ENCODE results near the gene BPIFB2.

BPIFB2 gene

GRCh38 chr20:33023439-33024242 lies 16.1 kb downstream of the BPIFB2 start:
- DNase-seq: no peak

- DNase-seq: no peak
Measured at GRCh38 chr20:33024243-33024560, 16.7 kb downstream of the BPIFB2 start.

- DNase-seq: no peak
Measured at GRCh38 chr20:33024609-33025317, 17.3 kb downstream of the BPIFB2 start.

- no peak for DNase-seq
Measured at GRCh38 chr20:33025318-33025876, 17.9 kb downstream of the BPIFB2 start.

GRCh38 chr20:33026072-33026778 lies 18.7 kb downstream of the BPIFB2 start:
- DNase-seq: no peak

GRCh38 chr20:33026779-33027759 lies 19.6 kb downstream of the BPIFB2 start:
- DNase-seq: no peak

- DNase-seq: no peak
Measured at GRCh38 chr20:33027769-33028751, 20.6 kb downstream of the BPIFB2 start.

GRCh38 chr20:33028875-33029274 lies 21.4 kb downstream of the BPIFB2 start:
- no peak for DNase-seq

GRCh38 chr20:33030076-33030475 lies 22.6 kb downstream of the BPIFB2 start:
- DNase-seq: no peak

GRCh38 chr20:33030569-33030968 lies 23.1 kb downstream of the BPIFB2 start:
- DNase-seq: no peak

- DNase-seq: no peak
Measured at GRCh38 chr20:33031531-33031930, 24.0 kb downstream of the BPIFB2 start, which contains the start of gene BPIFB6. Gene BPIFB6 (plus strand): TSS chr20:33031648. CDS start chr20:33031648, 0 bp downstream.

GRCh38 chr20:33032555-33032954 lies 25.1 kb downstream of the BPIFB2 start:
- no peak for DNase-seq

- no peak for DNase-seq
Measured at GRCh38 chr20:33033381-33033780, 25.9 kb downstream of the BPIFB2 start.

- DNase-seq: no peak
Measured at GRCh38 chr20:33034115-33034514, 26.6 kb downstream of the BPIFB2 start.

- no peak for DNase-seq
Measured at GRCh38 chr20:33034901-33035492, 27.5 kb downstream of the BPIFB2 start.

- no peak for DNase-seq
Measured at GRCh38 chr20:33037456-33037855, 30.0 kb downstream of the BPIFB2 start.

GRCh38 chr20:33038243-33038642 lies 30.7 kb downstream of the BPIFB2 start:
- no peak for DNase-seq

- no peak for DNase-seq
Measured at GRCh38 chr20:33042430-33042829, 34.9 kb downstream of the BPIFB2 start.

GRCh38 chr20:33042983-33043730 lies 35.7 kb downstream of the BPIFB2 start:
- no peak for DNase-seq

GRCh38 chr20:33043731-33044181 lies 36.3 kb downstream of the BPIFB2 start:
- no peak for DNase-seq
